GM21528 (cell line): ENCODE results near the gene POT1.
A peak's percentile ranks its signal among the peaks of the same experiment; 100 is the strongest.
"Not testable (repeated sequence)": the region's sequence is repeated elsewhere in the genome, so short reads cannot be mapped to it uniquely, and the experiment has no call there.

Experiments used
- ATAC-seq: cut with Tn5 transposase; IDR thresholded peaks from one replicate; pipeline ENCODE4 v1.9.1; 2021; ENCODE audit warnings: mild to moderate bottlenecking, moderate library complexity; ENCODE audit not compliant: unreplicated experiment, low FRiP score

Gene POT1, protein sequence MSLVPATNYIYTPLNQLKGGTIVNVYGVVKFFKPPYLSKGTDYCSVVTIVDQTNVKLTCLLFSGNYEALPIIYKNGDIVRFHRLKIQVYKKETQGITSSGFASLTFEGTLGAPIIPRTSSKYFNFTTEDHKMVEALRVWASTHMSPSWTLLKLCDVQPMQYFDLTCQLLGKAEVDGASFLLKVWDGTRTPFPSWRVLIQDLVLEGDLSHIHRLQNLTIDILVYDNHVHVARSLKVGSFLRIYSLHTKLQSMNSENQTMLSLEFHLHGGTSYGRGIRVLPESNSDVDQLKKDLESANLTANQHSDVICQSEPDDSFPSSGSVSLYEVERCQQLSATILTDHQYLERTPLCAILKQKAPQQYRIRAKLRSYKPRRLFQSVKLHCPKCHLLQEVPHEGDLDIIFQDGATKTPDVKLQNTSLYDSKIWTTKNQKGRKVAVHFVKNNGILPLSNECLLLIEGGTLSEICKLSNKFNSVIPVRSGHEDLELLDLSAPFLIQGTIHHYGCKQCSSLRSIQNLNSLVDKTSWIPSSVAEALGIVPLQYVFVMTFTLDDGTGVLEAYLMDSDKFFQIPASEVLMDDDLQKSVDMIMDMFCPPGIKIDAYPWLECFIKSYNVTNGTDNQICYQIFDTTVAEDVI

DNA sequence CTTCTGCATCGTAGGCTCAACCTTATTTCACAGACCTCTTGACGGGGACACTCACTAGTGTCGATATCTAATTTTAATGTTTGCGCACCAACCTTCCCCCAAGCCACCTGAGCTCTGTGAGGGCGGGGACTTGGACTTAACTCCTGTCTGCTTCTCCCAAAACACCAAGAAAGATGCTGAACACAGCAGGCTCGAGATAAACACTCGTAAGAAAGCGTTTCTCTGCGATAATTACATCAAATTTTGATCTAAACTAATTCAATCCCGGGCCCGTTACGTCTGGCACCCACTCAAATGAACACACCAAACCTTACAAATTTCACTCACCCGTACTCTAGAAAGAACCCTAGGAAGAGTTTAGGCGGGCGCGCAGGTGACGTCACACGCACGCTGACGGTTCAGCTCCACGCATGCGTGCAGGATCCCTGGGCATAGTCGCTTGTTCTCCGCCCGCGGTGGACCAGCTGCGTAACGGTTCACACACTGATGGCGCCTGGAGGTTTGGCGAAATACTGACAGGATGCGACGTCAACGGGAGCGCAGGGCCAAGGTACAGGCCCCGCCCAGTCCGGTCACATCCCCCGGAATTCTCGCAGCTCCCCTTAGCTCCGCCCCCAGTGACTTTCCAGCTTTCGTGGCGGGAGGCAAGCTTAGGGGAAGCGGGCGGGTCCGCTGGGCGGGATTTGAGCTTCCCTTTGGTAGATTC lies at the start of gene POT1:
TSS of gene POT1 (minus strand) at position 359 of the 706 bp plus-strand sequence. CDS start 32,652 bp downstream, outside the sequence.
- ATAC-seq = peak; percentile 100

DNA sequence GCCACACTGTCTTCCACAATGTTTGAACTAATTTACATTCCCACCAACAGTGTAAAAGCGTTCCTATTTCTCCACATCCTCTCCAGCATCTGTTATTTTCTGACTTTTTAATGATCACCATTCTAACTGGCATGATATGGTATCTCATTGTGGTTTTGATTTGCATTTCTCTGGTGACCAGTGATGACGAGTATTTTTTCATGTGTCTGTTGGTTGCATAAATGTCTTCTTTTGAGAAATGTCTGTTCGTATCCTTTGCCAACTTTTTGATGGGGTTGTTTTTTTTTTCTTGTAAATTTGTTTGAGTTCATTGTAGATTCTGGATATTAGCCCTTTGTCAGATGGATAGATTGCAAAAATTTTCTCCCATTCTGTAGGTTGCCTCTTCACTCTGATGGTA lies 45.5 kb upstream of the POT1 start:
- not testable (repeated sequence) for ATAC-seq

DNA sequence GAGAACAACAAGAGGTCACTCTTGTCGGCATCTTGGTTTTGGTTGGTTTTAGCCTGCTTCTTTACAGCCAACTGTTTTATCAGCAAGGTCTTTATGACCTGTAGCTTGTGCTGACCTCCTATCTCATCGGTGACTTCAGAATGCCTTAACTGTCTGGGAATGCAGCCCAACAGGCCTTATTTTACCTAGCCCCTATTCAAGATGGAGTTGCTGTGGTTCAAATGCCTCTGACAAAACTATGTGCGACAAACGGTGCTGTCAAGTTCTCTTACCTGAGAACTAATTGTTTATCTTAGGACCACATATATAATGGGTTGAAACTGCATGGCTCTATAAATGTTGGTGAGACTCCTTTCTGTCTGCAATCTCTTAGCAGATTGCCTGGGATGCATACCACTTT lies 35.9 kb upstream of the POT1 start:
- ATAC-seq = no peak

DNA sequence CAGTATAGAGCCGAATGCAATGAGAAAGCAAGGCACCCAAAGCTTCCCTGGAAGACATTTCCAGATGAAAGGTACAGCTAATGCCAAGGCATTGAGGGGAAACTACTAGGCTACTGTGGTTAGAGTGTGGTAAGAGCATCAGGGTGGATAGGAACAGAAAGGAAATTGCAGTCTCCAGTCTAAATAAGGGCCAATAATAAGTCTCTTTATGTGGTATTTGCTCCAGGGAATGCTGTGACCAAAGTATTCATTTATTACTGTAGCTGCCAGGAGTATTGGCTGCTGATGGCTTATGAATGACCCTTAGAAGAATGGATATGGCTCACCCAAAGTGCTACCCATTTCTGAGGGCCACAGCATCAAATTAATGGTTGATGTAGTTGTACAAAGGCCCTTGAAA lies 30.1 kb upstream of the POT1 start:
- no peak for ATAC-seq

DNA sequence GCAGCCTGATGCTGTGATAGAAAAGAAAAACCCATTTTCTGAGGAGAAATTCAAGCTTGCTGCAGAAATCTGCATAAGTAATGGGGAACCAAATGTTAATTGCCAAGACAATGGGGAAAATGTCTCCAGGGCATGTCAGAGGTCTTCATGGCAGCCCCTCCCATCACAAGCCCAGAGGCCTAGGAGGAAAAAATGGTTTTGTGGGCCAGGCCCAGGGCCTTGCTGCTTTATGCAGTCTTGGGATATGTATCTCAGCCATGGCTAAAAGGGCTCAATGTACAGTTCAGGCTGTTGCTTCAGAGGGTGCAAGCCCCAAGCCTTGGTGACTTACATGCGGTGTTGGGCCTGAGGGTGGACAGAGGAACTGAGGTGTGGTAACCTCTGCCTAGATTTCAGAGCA lies 28.3 kb upstream of the POT1 start:
- not testable (repeated sequence) for ATAC-seq

DNA sequence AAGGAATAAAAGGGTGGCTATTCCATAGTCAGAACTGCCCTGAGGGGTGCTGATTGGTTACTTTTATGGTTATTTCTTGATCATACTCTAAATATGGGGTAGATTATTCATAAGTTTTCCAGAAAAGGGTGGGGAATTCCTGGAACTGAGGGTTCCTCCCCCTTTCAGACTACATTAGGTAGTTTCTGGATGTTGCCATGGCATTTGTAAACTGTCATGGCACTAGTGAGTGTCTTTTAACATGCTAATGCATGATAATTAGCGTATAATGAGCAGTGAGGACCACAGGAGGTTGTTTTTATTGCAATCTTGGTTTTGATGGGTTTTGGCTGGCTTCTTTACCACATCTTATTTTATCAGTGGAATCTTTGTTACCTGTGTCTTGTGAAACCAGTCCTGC lies 26.5 kb upstream of the POT1 start:
- ATAC-seq = no peak

DNA sequence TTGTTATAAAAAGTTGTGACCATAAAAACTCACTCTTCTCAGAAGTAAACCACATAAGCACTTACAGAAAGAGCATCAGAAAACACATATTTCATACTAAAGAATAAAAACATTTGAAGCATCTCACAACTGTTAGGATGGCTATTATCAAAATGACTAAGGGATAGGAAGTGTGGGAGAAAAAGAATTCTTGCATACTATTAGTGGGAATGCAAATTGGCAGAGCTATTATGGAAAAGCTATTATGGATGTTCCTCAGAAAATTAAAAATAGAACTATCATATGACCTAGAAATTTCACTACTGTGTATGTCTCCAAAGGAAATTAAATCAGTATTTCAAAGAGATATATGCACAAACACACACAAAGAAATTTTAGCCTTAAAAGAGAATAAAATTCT lies 25.2 kb upstream of the POT1 start:
- ATAC-seq = no peak

DNA sequence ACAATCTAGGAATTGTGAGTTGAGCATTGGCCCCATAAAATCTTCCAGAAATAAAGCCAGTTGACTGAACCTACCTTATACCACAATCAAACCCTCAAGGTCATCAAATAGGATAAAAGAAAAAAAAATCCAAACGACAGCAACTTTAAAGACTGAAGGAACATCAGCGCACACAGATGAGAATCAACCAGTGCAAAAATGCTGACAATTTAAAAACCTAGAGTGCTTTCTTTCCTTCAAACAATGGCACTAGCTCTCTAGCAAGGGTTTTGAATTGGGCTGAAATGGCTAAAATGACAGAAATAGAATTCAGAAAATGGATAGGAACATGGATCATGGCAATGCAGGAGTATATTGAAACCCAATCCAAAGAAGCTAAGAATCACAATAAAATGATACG lies 16.1 kb upstream of the POT1 start:
- no peak for ATAC-seq

DNA sequence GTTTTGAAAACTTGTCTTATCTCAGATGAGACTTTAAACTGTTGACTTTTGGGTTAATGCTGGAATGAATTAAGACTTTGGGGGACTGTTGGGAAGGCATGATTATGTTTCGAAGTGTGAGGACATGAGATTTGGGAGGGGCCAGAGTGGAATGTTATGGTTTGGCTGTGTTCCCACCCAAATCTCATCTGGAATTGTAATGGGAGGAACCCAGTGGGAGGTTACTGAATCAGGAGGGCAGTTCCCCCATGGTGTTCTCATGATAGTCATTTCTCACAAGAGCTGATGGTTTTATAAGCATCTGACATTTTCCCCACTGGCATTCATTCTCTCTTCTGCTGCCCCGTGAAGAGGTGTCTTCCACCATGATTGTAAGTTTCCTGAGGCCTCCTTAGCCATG lies 13.8 kb upstream of the POT1 start:
- ATAC-seq = no peak

DNA sequence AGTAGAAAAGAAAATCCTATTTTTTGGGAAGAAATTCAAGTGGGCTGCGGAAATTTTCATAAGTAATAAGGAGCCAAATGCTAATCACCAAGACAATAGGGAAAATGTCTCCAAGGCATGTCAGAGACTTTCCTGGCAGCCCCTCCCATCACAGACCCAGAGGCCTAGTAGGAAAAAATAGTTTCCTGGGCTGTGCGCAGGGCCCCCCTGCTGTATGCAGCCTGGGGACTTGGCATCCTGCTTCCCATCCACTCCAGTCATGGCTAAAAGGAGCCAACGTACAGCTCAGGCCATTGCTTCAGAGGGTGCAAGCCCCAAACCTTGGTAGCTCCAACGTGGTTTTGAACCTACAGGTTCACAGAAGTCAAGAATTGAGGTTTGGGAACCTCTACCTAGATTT lies 12.8 kb upstream of the POT1 start:
- no peak for ATAC-seq

DNA sequence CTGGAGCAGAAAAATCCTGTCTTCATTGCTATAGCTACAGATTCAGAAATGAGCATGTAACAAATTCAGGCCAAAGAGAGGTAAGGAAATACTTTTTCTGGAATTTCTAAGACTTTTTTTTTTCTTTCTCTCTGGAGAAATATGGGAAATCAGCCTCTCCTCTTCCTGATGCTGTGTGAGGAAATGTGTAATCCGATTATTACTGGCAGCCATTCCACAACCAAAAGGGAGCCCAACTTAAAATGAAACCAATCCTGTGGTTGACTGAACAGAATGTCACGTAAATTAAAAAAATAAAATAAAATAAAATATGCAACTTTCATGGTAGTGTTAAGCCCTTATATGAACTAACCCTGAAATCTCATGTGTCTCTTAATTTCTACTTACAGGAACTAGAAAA lies 10.7 kb upstream of the POT1 start:
- ATAC-seq = no peak

DNA sequence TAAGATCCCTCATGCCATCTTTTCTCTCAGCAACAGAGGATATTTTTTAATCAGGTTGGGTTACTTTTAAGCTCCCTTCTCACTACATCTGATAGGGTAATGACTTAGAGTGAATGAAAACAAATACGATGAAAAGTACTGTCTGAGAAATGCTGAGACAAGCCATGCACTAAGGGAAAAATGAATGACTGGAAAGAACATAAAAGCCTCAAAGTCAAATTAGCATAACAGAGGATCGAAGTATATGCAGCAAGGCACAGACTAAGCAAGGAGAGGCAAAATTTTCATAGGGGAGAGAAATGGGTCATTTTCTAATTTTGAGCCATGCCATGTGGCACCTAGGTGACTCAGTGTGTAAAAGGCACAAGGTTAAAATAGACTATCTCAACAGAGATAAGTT lies 8.5 kb upstream of the POT1 start:
- no peak for ATAC-seq

DNA sequence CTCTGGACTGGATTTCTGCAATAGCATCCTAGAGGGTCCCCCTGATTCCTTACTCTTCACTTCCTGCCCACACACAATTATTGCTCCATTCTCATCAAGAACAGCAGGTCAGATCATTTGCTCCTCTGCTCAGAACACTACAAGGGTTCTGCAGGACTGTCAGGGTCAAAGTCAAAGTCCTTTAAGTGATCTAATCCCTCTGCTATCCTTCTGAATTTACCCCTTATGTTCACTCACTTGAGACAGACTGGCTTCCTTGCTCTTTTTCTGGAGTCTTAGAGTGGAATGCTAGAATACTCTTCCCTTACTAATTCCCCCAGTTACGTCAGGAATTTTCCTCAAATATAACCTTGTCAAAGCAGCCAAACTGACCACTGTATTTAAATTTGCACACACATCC lies 7.5 kb upstream of the POT1 start:
- ATAC-seq = no peak

DNA sequence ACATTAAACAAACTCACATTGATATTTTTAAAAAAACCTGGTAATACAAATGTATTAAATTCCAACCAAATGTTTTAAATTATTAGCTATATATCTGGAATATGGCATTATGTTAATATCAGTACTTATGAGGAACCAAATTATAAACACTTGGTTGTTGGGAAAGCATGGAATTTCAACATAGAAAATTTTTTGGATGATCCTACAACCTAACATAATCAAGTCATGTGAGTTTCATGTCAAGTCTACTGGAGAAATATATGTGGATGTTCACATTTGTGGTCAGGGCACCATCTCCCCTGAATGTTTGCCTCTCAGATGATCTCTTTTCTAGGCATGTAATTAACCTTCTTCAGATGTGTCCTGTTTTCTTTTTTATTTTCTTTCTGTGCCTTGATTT lies 5.2 kb upstream of the POT1 start:
- no peak for ATAC-seq

DNA sequence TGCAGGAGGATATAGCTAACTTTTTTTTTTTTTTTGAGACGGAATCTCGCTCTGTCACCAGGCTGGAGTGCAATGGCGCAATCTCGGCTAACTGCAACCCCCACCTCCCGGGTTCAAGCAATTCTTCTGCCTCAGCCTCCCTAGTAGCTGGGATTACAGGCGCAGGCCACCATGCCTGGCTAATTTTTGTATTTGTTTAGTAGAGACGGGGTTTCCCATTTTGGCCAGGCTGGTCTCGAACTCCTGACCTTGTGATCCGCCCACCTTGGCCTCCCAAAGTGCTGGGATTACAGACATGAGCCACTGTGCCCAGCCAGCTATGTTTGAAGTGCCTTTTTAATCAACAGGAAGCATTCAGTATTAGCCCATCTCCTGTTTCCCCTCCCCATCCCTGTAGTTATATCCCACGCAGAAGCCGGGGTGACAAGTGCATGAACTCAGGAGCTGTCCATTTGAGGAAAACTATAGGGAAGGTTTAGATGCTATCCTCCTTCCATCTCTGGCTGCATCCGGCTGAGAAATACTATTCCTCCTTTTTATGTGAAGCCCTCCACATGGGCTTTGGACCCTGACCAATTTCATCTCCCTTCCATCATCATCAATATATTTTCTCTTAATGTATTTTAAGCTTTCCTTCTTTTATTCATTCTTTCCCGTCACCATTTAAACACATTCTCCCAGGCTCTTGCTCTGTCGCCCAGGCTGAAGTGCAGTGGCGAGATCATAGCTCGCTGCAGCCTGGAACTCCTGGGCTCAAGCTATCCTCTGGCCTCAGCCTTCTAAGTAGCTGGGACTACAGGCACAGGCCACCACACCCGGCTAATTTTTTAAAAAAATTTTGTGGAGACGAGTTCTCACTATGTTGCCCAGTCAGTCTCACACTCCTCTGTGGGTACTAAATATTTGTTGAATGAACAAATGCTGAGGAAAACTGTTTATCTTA lies 1.3 kb upstream of the POT1 start:
- ATAC-seq = no peak

DNA sequence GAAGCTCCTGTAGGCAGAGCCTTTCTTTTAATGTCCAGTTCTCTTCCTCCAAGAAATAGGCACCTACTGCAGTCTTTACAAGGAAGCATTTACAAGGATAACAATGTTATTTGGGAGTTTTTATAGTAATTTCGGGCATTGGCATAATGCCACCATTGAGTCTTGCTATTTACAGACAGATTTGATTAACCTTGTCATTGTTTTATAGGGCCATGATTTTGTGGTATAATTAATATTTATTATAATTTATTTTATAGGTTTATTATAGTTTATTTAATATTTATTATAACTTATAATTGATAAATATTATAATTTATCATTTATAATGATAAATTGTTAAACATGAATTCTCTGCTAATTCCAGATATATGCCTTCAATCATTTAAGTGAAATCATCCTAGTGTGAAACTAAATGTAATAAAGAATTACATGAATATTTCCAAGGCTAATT lies 573 bp upstream of the POT1 start:
- ATAC-seq = no peak

DNA sequence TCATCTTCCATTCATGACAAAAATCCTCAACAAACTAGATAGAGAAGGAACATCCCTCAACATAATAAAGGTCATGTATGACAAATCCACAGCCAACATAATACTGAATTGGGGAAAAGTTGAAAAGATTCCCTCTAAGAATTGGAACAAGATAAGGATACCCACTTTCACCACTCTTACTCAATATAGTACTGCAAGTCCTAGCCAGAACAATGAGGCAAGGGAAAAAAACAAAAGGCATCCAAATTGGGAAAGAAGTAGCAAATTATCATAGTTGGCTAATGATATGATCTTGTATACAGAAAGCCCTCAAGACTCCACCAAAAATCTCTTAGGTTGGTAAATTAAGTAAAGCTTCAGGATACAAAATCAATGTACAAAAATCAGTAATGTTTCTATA lies 4.7 kb downstream of the POT1 start:
- ATAC-seq = no peak

DNA sequence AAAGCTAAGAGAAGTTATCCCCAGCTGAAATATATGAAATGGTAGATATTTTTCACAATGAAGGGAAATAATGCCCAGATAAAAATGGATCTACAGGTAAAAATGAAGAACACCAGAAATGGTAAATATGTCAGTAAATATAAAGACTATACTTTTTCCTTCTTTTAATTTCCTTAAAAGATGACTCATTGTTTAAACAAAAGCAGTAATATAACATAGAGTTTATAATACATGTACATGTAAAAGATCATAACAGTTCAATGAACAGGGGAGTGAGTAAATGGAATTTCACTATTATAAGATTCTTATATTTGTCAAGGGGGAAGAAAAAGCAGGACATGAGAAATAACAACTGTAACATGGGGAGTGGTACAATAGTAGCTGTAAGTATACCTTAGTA lies 7.4 kb downstream of the POT1 start:
- no peak for ATAC-seq

DNA sequence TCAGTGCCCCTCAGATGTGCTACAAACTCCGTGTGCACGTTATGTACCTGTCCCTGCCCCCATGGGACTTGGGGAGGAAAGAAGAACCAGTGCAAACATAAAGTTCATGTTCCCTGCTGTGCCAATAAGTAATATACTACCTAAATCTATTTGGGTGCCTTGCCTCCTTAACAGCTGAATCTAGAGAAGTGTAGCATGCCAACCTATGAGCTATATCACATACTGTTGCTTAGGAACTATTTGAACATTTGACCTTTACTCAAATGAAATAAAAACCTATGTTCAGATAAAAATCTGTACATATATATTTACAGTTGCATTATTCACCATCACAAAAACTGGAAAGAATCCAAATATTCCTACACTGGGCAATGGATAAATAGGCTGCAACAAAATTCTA lies 9.8 kb downstream of the POT1 start:
- no peak for ATAC-seq

DNA sequence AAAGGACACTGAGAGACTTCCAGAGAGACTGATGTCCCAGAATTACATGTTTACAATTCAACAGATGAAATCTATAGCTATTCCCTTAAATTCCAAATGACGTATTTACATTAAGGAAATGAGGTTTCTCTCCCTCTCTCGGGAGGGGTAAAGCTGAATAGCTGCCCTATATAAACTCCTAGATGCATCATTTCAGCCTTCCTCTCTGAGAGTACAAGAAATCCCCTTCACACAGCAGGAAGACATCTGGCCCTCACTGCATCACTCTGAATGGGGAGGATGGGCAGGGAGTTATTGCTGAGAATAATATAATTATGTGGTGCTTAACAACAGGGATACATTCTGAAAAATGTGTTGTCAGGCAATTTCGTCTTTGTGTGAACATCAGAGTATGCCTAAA lies 11.0 kb downstream of the POT1 start:
- ATAC-seq = peak; percentile 47
